A172 (cell line): ENCODE results near the gene TET2. TPM values are rescaled to one million over a fixed set of nuclear protein-coding genes. Genes with fewer than 3 reads are reported as not detected.

Experiments used
- DNase-seq: peaks from one replicate; pipeline ENCODE4 v3.0.0-alpha.2; 2015; ENCODE audit warnings: low spot score
- total RNA-seq: library from RNA; depleted of rRNA; stranded (reverse); fragments of >200 nt; shearing (Covaris generic); gene quantifications from 2 replicates; pipeline ENCODE4 v1.2.3, GENCODE V29; 2014

Gene TET2
- total RNA-seq, 1 experiment from 2014 or later, result 9.2 TPM

DNA sequence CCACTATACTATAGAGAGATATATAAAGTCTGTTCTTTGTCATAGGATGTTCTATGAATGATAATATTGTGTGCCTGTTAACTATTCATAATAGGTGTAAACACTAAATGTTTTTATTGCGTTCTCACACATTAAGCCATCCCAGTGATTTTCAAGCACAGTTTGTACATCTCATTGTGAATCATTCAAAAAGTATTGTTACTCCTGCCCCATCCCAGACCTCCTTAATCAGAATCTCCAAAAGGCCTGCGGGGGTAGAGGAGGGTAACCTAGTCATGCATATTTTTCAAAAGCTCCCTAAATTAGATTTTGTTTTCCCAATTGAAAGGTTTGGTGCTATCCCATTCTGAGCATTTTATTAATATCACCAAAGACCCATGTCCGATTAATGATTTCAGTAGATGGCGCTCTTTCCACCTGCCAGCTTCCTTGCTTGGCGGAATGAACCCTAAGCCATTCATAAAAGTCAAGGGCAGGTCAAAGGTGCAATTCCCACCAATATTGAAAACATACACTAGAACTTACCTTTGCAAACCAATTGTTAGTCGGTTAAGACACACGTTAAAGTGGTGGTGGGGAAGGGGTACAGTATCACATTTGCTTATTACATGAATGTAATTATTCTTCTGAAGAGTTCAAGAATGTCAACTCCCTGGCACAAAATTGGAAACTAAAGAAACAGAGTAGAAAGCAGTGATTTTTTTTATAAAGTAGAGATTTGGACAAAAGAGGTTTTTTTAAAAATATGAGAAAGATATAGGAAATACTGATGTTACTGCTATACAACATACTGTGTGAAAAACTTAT, 5.8 kb upstream of the TET2 start:
- DNase-seq, result no peak

GRCh38 chr4:105145156-105145902, 1.3 kb upstream of the TET2 start:
- no peak for DNase-seq

DNA sequence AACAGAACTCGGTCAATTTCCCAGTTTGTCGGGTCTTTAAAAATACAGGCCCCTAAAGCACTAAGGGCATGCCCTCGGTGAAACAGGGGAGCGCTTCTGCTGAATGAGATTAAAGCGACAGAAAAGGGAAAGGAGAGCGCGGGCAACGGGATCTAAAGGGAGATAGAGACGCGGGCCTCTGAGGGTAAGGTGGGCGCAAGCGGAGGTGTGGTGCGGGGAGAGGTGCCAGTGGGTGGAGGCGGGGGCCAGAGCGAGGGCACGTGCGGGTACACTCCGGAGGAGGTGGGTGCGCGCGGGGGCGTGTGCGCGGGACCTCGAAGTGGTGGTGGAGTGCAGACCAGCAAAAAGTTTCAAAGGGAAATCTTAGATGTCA, 787 bp upstream of the TET2 start:
- no peak for DNase-seq

DNA sequence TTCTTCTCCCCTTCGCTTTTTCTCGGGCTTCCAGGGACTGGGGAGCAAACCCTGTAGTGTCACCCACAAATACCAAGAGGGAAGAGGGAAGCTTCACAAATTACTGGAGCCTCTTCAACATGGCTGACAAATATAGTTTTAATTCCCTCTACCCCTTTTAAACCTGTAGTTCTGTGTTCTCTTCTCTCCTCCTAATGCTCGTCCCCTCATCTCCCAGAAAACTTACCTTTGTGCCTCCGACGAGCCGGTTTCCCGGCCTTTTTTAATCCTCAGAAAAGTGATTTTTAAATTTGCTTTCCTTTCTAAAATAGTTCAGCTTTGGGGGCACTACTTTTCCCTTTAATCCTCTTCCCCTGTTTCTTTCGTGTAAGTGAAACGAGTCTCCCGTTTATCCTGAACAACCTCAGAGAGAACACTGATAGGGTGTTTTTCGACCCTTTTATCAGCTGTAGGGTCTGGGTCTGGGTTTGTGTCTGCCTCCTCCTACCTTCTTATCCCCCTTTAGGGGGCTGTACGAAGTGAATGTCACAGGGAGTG, 408 bp downstream of the TET2 start:
- DNase-seq, result no peak

DNA sequence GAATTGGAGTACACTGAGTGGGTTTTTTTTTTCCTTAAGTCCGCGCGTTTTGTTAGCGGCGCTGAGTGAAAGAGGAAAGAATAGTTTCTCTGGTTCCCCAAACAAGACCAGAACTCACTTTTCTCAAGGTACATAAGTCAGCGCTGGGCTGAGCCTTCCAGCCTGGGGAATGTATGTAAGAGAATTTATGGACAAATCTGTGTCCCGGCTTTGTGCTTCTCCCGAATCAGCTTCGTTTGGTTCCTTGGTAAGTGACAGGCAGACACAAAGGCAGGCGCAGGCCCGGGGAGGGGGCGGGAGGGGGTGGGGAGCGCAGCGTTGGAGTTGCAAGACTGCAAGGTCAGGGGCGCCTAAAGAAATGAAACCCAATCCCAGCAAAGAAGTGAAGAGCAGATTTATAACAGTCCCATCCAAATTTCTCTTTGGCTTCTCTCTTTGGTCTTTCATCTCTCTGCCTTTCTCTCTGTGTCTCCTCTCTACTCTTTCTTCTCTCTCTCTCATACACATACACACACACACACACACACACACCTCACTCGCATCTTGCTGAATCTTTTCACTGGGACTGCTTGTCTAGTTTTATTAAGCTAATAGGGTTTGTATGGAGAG, 981 bp downstream of the TET2 start:
- peak; percentile 27 for DNase-seq

DNA sequence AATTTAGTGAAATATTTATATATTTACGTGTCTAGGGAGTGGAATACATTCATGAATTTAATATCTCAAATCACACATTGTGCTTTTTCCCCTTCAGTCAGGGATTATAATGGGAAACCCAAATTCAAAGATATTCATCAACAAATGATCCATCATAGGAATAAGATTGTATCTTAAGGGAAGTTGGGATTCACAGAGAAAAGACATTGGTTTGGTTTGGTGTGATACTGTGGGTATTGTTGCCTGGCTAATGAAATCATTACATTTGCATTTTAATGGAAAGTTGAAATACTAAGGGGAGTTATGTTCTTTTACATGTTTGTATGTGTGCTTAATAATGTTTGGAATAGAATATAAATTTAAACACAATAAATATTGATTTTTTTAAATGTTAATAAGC, 1.7 kb downstream of the TET2 start:
- DNase-seq, result no peak

GRCh38 chr4:105148776-105149175, 2.1 kb downstream of the TET2 start:
- no peak for DNase-seq

GRCh38 chr4:105149771-105150170, 3.1 kb downstream of the TET2 start:
- no peak for DNase-seq

DNA sequence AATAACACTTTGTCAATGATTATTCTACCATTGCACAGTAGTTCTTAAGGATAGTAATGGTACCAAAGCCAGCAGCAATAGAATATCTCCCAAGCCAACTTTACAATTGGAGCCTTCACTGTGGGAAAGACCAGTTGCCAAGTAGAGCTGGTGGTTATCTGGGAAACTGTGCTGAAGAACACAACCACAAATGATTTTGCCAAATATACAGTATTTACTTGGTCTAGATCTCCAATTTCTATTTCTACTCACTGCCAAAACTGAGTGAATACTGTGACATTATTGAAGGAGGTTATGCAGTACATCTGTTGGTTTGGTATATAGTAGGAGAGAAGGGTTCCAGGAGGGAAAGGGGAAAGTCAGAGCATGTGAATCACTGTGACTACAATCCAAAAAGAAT, 3.8 kb downstream of the TET2 start:
- DNase-seq, result no peak

- DNase-seq, result no peak
Measured at GRCh38 chr4:105153749-105154148, 7.1 kb downstream of the TET2 start.

DNA sequence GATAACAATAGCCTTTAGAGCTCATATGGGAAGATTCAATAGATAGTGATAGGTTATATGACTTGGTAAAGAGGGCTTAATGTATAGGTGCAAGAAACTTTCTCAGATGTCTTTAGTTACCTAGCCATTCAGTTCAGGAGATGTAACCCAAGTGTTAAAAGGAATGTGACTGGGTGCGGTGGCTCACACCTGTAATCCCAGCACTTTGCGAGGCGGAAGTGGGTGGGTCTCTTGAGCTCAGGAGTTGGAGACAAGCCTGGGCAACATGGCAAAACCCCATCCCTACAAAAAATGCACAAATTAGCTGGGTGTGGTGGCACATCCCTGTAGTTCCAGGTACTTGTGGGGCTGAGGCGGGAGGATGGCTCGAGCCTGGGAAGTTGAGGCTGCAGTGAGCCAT, 7.9 kb downstream of the TET2 start:
- no peak for DNase-seq

DNA sequence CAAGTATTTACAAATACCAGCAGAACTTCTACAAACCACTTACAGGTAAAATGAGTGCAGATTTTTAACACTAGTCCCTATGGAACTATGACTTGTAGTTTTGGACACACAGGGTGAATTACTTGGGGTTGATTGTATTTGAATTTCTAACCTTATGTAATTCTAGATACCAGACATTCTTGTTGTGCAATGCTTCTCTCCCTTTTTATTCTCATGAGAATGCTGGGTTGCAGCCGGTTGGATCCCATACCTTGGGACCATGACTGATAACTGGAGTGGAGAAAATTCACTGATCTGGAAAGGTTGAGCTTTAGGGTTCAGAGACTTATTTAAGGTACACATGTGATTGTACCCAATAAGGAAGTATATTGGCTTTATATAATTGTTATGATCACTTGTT, 8.8 kb downstream of the TET2 start:
- DNase-seq, result no peak

DNA sequence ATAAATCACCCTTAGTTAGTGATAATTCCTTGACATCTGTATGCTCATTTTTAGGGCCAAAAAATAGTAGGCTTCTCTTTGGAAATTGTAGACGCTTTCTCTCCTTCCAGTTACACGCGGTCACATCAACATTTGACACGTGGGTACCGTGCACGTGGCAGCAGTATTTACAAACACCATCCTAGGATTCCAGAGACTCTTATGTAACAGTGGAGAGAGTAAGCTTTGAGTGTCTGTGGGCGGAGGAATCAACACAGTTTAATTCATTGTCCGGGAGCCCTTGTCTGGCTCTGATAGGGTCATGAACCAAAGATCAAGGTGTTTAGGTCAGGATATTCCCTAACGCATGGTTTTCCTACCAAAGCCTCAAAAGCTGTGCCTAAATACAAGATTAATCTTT, 12.2 kb downstream of the TET2 start:
- DNase-seq, result no peak

DNA sequence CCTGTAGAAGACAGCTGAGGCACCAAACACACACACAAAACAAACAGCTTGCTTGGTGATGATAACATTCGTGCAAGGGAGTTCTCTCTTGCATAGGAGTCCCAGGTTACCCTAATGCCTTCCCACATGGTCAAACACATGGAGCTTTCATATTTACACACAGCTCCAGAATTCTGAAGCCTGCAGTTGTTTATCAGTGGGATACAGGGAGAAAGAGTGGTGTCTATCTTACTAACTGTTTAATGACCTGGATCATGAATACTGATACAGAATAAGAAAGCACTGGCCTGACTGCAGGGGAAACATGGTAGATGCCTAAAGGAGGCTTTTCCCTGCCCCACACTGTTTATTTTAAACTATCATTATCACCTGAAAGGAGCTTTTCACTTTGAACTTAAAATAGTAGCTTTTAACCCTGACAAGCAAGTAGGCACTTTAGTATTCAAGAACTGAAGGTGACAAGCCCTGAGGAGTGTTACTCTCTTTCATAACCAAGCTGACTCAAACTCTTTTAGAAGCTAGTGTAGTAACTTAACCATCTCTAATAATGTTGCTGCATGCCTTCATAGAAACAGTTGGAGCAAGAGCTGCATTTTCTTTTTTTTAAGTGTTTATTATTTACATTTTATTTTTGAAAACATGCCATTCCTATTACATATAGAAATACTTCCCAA, 15.6 kb downstream of the TET2 start:
- DNase-seq, result no peak

GRCh38 chr4:105164548-105164947, 17.9 kb downstream of the TET2 start:
- DNase-seq, result no peak

DNA sequence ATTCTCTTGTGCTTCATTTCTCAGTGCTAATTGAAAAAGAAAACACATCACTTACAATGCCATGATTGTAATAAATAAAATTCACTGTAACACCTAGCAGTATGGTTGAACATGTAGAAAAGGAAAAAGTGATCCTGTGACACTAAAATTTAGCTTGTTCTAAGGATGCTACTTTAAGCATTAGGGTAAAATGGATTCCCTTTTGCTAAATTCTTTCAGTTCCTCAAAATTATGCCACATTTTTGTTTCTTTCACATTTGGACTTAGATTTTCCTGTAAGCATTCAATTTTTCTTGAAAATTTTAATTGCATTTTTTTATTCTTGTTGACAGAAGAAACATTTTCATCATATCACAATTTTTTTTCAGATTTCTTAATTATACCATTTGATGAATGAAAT, 19.4 kb downstream of the TET2 start:
- no peak for DNase-seq

DNA sequence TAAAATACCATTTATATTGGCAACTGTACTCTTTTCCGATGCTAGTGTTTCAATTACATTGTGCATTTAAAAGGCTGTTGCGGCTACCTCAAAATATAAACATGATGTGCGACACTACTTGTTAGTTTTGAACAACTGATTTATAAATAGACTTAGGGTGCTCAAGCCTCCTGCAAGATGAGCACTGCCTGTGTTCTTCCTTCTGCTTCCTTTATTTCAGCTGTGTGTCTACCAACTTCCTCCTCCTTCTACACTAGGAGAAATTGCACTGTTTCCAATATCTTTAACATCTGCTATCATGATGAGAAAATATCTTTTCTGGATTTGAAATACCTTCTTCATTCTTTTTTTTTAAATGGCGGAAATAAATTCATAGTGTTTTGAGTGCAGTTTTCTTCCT, 24.0 kb downstream of the TET2 start:
- DNase-seq, result no peak

DNA sequence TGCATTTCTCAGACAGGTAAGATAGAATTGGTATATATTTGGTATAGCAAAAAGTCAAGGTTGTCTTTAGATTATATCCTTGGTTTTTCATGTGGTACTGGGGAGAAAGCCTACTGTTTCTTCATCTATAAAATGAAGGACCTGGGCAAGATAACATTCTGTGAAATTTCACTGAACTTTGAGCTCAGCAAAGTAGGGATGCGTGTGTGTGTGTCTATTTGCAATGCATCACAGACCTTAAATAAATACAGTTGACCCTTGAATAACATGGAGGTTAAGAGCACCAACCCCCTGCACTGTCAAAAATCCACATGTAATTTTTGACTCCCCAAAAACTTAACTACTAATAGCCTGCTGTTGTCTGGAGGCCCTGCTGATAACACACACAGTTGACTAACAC, 25.2 kb downstream of the TET2 start:
- no peak for DNase-seq

- no peak for DNase-seq
Measured at GRCh38 chr4:105174098-105174497, 27.4 kb downstream of the TET2 start.

GRCh38 chr4:105179539-105180401, 33.1 kb downstream of the TET2 start:
- DNase-seq, result no peak

GRCh38 chr4:105181259-105181658, 34.6 kb downstream of the TET2 start:
- no peak for DNase-seq
